T-helper 2 cell treated with Interferon-gamma antibody and Interleukin-4, amounts not matched to agents 5 μg/mL and 100 μg/mL, for 36 hours (primary cell): ENCODE results near the gene RMND1.

Experiments
- DNase-seq: peaks from one replicate; pipeline ENCODE4 v3.0.0; 2021; ENCODE audit warnings: low spot score
- H3K27ac Mint-ChIP-seq: one replicate; pipeline ENCODE4 v1.8.0; 2021; ENCODE audit warnings: mild to moderate bottlenecking, mixed read lengths
- H3K27me3 Mint-ChIP-seq: one replicate; pipeline ENCODE4 v1.8.0; 2021; ENCODE audit warnings: low read depth, mixed read lengths
- H3K36me3 Mint-ChIP-seq: one replicate; pipeline ENCODE4 v1.8.0; 2021; ENCODE audit warnings: low read depth, mixed read lengths
- H3K4me1 Mint-ChIP-seq: one replicate; pipeline ENCODE4 v1.8.0; 2021; ENCODE audit warnings: low read depth, mixed read lengths
- H3K4me3 Mint-ChIP-seq: one replicate; pipeline ENCODE4 v1.8.0; 2022; ENCODE audit warnings: mild to moderate bottlenecking, moderate library complexity, mixed read lengths
- H3K9me3 Mint-ChIP-seq: one replicate; pipeline ENCODE4 v1.8.0; 2021; ENCODE audit warnings: mixed read lengths

The RMND1 gene

DNA sequence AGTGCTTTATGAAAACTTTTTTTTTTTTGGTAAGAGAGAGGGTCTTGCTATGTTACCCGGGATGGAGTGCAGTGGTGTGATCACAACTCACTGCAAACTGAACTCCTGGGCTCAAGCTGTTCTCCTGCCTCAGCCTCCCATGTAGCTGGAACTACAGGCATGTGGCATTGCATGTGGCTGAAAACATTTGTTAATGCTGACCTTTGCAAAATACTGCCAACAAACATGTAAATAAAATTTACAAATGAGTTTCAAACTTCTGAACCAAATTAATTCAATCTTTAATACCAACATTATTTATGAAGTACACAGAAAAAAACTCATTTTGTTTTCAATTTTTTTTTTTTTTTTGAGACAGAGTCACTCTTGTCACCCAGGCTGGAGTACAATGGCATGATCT, 34.4 kb downstream of the RMND1 start:
- Mint-ChIP-seq H3K36me3 (peaks cover 51% of the 10 kb centered on the region), H3K4me3 (no peak overlapping the region), H3K27me3 (no peaks in the 10 kb centered on the region), H3K4me1 (peaks cover 11% of the 10 kb centered on the region), H3K9me3 (peaks cover 14% of the 10 kb centered on the region), H3K27ac (no peak overlapping the region)
- no peak for DNase-seq

DNA sequence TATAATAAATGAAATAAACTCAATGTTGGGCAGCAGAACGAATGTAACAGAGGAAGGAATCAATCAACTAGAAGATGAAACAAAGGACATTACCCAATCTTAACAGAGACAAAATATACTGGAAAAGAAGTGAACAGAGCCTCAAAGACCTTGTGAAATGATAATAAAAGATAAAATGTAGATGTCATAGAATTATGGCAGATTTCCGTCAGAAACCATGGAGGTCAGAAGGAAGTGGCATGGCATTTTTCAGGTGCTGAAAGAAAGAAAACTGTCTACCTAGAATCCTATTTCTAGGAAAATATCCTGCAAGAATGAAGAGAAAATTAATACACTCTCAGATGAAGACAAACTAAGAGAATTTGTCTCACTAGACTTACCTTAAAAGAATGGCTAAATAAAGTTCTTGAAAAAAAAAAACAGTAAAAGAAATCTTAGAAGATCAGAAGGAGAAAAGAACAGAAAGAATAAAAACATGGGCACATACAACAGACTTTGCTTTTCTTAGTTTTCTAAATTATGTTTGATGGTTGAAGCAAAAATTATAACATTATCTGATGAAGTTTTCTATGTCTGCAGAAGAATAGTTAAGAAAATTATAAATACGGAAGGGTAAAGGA, 37.2 kb downstream of the RMND1 start:
- H3K36me3 Mint-ChIP-seq, result peaks cover 62% of the 10 kb centered on the region
- H3K9me3 Mint-ChIP-seq, result peaks cover 16% of the 10 kb centered on the region
- no peak overlapping the region for H3K4me3 Mint-ChIP-seq
- H3K27me3 Mint-ChIP-seq, result no peaks in the 10 kb centered on the region
- H3K4me1 Mint-ChIP-seq, result peaks cover 11% of the 10 kb centered on the region
- no peak for DNase-seq
- H3K27ac Mint-ChIP-seq, result no peak overlapping the region

DNA sequence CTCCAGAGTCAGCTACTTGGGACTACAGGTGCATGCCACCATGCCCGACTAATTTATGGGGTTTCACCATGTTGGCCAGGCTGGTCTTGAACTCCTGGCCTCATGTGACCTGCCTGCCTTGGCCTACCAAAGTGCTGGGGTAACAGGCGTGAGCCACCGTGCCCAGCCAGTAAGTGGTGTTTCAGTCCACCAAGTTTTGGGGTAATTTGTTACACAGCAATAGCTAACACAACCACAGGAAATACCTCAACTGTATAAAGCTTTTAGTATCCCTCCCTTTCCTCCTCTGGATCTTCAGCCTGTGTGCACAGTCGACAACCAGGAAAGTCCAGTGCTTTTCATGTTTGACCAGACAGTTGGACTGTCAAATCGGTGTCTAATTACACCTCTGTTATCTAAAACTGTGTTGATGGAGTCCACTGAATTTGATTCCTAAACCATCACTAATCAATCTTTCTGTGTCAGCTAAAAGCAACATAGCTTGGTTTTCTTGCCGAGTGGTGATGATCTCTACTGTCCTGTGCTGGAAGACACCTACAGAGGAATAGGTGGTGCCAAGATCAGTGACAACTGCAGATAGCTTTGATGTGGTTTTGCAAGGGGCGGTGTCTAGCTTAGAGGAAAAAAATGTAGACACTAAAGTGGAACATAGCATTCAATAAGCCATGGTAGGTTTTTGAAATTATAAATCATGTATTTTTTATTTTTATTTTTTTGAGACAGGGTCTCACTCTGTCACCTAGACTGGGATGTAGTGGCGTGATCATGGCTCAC, 38.4 kb downstream of the RMND1 start:
- Mint-ChIP-seq H3K4me1 (peaks cover 11% of the 10 kb centered on the region), H3K4me3 (peak overlapping the region; percentile 36)
- DNase-seq, result no peak

DNA sequence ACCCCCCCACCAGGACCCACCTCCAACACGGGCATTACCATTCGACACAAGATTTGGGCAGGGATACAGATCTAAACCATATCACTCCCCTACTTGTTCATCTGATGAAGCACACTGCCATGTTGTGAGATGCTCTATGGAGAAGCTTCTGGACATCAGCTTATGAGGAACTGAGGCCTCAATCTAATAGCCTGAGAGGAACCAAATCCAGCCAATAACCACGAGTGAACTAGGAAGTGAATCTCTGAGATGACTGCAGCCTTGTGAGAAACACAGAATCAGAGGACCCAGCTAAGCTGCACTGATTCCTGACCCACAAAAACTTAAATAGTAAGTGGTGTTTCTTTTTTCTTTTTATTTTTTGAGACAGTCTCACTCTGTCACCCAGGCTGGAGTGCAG, 39.0 kb downstream of the RMND1 start:
- no peak overlapping the region for H3K27ac Mint-ChIP-seq

More for the DNA sequence above, 38.4 kb downstream of the RMND1 start:
- peaks cover 16% of the 10 kb centered on the region for H3K9me3 Mint-ChIP-seq
- no peaks in the 10 kb centered on the region for H3K27me3 Mint-ChIP-seq
- H3K27ac Mint-ChIP-seq, result peak overlapping the region; percentile 54
- peaks cover 68% of the 10 kb centered on the region for H3K36me3 Mint-ChIP-seq

DNA sequence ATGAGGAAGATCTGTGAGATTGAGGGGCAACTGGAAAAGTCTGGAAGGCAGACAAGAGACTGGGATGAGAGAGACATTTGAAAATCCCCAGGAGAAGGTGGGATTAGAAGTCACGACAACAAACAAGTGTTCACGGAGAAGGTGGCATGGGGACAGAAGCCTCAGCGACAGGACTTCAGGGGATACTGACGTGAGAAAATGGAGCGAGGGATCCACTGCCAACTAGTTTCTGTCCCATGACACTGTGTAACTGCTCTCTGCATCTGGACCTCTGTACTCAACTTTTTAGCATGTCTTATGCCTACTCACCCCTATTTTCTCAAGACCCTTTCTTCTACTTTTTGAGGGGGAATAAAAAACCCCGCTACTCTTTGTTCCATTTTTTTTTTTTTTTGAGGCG, 42.2 kb downstream of the RMND1 start:
- Mint-ChIP-seq H3K9me3 (peaks cover 16% of the 10 kb centered on the region), H3K4me3 (no peak overlapping the region), H3K27ac (no peak overlapping the region), H3K27me3 (no peaks in the 10 kb centered on the region), H3K36me3 (peaks cover 60% of the 10 kb centered on the region), H3K4me1 (peaks cover 14% of the 10 kb centered on the region)
- no peak for DNase-seq

More for the DNA sequence above, 39.0 kb downstream of the RMND1 start:
- no peak for DNase-seq
- Mint-ChIP-seq H3K27me3 (no peaks in the 10 kb centered on the region), H3K36me3 (peaks cover 68% of the 10 kb centered on the region), H3K9me3 (peaks cover 16% of the 10 kb centered on the region), H3K4me3 (no peak overlapping the region), H3K4me1 (peaks cover 11% of the 10 kb centered on the region)

DNA sequence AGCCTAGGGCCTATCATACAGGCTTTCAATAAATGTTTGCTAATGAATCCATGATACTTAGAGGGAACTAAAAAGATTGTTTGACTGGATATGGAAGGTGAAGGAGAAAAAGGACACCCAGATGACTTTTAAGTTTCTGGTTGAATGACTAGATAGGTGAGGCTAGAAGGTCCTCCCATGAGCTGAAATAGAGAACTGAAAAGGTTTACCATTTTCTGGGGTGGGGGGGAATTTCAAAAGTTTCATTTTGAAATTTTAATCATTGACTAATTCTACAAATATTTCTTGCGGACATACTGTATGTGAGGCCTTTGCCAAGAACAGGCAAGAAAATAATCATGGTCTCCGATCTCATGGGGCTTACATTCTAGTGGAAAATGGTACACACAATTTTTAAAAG, 42.7 kb downstream of the RMND1 start:
- Mint-ChIP-seq H3K9me3 (peaks cover 12% of the 10 kb centered on the region), H3K27me3 (no peaks in the 10 kb centered on the region), H3K36me3 (peaks cover 59% of the 10 kb centered on the region), H3K4me1 (peaks cover 11% of the 10 kb centered on the region), H3K4me3 (no peak overlapping the region), H3K27ac (peak overlapping the region; percentile 3)
- no peak for DNase-seq

DNA sequence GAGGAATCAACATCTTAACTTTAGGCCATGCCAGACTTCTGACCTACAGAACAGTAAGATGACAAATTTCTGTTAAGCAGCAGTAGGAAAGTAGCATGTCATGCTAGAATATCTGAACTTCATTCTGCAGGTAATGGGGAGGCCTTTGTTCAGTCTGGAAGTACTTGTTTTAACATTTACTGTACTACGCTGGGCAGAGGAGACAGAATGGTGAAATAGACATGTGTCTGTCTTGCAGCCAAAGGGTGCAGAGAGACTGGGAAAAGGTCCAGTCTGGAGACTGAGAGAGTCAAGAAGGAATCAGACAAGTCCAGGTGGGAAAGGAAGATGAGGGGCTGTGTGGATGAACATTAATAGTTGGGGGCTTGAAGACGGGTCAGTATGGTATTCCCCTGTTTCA, 43.1 kb downstream of the RMND1 start:
- Mint-ChIP-seq H3K4me3 (no peak overlapping the region), H3K9me3 (peaks cover 9% of the 10 kb centered on the region), H3K4me1 (peaks cover 7% of the 10 kb centered on the region), H3K27me3 (no peaks in the 10 kb centered on the region), H3K27ac (peak overlapping the region; percentile 3), H3K36me3 (peaks cover 57% of the 10 kb centered on the region)
- no peak for DNase-seq

DNA sequence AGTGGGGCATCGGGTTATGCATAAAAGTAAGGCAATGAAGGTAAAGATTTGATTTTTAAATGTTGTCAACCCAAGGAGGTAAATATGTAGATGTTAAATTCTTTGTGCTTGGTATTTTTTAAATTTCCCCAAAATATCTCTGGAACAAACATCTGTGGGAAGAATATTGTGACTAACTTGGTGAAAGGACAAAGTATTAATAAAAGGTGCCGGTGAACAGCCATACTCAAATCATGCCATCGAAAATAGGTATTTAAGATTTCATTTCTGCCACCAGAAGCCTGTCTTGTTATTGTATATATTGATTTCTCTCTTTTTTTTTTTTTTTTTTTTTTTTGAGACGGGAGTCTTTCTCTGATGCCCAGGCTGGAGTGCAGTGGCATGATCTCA, 48.0 kb downstream of the RMND1 start:
- Mint-ChIP-seq H3K27ac (no peak overlapping the region), H3K4me1 (peaks cover 21% of the 10 kb centered on the region), H3K9me3 (no peaks in the 10 kb centered on the region), H3K27me3 (no peaks in the 10 kb centered on the region), H3K36me3 (peaks cover 41% of the 10 kb centered on the region), H3K4me3 (no peak overlapping the region)
- no peak for DNase-seq

DNA sequence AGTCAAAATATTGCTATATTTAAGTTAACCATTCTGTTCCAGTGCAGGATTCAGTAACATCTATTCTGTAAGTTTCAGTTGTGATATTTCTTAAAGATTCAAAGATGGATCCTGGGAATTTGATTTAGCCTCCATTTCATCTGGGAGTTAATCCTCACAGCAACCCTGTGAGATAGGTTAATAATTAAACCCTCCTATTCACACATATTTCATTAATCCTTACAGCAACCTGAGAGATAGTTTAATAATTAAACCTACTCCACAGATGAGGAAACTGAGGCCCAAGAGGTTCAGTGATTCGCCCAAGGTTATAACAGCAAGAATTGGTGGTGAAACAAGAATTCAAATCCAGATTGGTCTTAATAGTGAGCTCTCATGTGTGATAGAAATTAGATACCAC, 49.7 kb downstream of the RMND1 start:
- Mint-ChIP-seq H3K4me1 (peaks cover 32% of the 10 kb centered on the region), H3K9me3 (no peaks in the 10 kb centered on the region), H3K27me3 (no peaks in the 10 kb centered on the region), H3K4me3 (no peak overlapping the region), H3K27ac (no peak overlapping the region), H3K36me3 (peaks cover 47% of the 10 kb centered on the region)
- DNase-seq, result no peak

DNA sequence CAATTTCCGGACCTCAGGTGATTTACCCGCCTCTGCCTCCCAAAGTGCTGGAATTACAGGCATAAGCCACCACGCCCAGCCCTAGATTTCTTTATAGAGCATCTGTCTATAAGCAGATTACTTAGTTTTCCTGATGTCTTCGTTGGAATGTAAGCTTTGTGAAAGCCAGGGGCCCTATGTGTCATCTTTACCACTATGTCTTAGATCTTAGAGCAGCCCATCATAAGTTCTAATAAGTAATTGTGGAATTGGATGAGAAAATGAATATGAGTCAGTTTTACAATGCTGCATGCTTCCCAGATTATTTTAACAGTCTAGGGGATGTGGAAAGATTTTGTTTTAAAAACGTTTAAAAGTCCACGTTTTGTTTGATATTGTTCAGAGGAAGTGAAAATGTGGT, 51.5 kb downstream of the RMND1 start:
- Mint-ChIP-seq H3K4me1 (peaks cover 39% of the 10 kb centered on the region), H3K27me3 (no peaks in the 10 kb centered on the region), H3K36me3 (peaks cover 41% of the 10 kb centered on the region), H3K4me3 (no peak overlapping the region), H3K27ac (no peak overlapping the region), H3K9me3 (no peaks in the 10 kb centered on the region)
- DNase-seq, result no peak

DNA sequence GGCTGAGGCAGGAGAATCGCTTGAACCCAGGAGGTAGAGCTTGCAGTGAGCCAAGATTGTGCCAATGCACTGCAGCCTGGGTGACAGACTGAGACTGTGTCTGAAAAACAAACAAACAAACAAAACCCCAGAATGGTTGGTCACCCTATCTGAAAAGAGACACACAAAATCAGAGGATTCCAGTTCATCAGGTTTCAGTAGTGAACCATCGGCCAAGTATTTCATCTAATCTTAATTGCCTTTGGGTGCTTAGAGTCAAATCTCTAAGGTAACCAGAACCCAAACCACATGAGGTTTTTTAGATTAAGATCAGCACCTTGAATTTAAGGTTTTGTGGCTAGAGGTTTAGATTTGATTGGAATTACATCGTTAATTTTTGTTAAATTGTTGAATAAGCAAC, 52.2 kb downstream of the RMND1 start:
- Mint-ChIP-seq H3K4me3 (no peak overlapping the region), H3K27ac (no peak overlapping the region), H3K4me1 (peaks cover 45% of the 10 kb centered on the region), H3K9me3 (no peaks in the 10 kb centered on the region), H3K27me3 (no peaks in the 10 kb centered on the region), H3K36me3 (peaks cover 49% of the 10 kb centered on the region)
- DNase-seq, result no peak

DNA sequence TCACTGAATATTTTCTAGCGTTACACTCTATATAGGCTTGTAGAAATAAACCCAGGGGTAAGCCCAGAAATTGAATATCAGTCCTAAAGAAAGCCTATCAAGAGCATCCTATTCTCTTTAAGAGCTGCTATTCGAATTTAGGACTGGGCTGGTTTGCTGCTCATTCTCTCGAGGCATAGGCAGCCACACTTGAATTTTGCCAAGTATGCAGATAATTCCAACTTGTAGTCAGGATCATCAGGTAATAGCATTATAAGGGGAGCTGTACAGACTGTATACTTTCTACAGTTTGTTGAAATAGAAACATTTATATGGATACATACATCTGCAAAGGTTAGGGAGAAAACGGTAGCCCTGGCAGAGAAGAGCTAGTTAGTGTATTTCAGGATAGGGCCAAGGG, 58.5 kb downstream of the RMND1 start:
- Mint-ChIP-seq H3K9me3 (no peaks in the 10 kb centered on the region), H3K4me1 (peaks cover 52% of the 10 kb centered on the region), H3K36me3 (peaks cover 38% of the 10 kb centered on the region), H3K4me3 (peak overlapping the region; percentile 100), H3K27ac (peak overlapping the region; percentile 82), H3K27me3 (no peaks in the 10 kb centered on the region)
- DNase-seq, result no peak

DNA sequence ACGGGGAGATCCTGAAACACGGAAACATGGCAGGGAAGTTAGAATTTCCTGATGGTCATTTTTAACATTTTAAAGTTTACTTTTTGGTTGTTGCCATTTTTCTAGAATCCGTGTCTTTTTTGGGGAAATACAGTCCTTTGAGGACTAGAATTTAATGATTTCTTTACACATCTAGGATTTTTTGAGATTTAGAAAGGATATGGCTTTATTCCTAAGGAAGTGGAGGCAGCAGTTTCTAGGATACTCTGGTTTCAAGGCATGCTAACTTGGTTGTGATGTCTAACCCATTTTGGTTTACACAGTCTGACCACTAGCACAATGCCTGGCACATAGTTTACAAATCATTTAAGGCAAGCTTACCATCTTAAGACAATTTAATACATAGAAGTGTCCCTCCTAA, 59.5 kb downstream of the RMND1 start:
- H3K36me3 Mint-ChIP-seq, result peaks cover 35% of the 10 kb centered on the region
- no peaks in the 10 kb centered on the region for H3K9me3 Mint-ChIP-seq
- peaks cover 52% of the 10 kb centered on the region for H3K4me1 Mint-ChIP-seq
- H3K27ac Mint-ChIP-seq, result peak overlapping the region; percentile 99
- DNase-seq, result no peak
- peak overlapping the region; percentile 100 for H3K4me3 Mint-ChIP-seq
- no peaks in the 10 kb centered on the region for H3K27me3 Mint-ChIP-seq

DNA sequence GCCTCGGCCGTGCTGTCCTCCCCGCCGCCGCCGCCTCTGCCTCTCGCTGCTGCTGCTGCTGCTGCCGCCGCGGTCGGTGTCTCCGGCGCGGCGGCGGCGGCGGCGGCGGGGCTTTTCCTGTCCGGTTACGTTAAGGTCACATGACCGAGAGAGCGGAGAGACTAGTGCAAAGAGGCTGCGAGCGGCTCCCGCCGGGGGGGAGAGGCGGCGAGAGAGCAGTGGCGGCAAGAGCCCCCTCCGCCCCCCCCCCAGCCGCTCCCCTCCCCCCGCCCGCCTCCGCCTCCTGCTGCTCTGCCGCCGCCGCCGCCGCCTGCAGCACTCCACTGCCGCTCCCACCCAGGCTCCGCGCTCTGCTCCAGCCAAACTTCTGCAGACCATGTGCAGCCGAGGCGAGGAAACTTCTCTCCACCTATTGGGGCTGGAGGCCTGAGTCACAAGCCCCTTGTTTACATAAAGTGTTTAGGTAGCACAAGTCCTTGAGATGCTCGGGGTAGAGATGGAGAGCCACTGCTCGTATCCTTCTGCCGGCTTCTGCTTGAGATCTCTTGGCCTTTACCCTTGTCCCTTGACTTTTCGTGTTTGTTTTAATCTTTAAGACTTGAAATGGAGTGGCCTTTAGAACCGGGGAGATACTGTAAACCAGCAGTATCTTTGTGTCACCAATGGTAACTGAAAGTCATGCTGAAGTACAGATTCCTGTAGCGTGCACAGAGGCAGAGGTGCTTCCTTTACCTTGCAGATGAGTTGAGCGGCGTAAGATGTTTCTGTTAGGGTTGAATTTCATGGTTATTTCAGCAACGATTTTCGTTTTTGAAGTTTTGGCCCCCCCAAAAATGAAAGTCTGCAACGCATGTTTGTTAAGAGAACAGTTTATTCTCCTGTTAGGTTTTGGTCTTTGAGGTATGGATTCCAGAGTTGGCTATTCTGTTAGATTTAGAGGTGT, 60.2 kb downstream of the RMND1 start, which contains the start of gene ZBTB2:
Gene ZBTB2, minus strand, starts transcription at position 89 of the 943 bp plus-strand sequence. CDS start 17,922 bp downstream, outside the sequence.
- Mint-ChIP-seq H3K4me1 (peaks cover 53% of the 10 kb centered on the region), H3K27me3 (no peaks in the 10 kb centered on the region), H3K27ac (peak within 1 kb of the TSS; percentile 99), H3K4me3 (peak within 1 kb of the TSS; percentile 100), H3K9me3 (no peaks in the 10 kb centered on the region), H3K36me3 (peaks cover 35% of the 10 kb centered on the region)
- DNase-seq, result peak; percentile 65
